H54 (cell line): ENCODE results near the gene EIF3I.

Experiments used
- DNase-seq: peaks from one replicate; pipeline ENCODE4 v3.0.0; 2011; ENCODE audit warnings: low spot score, mixed read lengths; ENCODE audit not compliant: insufficient read length
- FAIRE-seq: peaks from 3 replicates; lab custom pipeline; 2011; peaks lifted over from hg19 to GRCh38; lab: Jason Lieb, UNC
- POLR2A ChIP-seq: IDR thresholded peaks from 2 replicates; pipeline ENCODE4 v1.6.1; 2011; ENCODE audit warnings: low read depth, mild to moderate bottlenecking, low read length

The EIF3I gene

DNA sequence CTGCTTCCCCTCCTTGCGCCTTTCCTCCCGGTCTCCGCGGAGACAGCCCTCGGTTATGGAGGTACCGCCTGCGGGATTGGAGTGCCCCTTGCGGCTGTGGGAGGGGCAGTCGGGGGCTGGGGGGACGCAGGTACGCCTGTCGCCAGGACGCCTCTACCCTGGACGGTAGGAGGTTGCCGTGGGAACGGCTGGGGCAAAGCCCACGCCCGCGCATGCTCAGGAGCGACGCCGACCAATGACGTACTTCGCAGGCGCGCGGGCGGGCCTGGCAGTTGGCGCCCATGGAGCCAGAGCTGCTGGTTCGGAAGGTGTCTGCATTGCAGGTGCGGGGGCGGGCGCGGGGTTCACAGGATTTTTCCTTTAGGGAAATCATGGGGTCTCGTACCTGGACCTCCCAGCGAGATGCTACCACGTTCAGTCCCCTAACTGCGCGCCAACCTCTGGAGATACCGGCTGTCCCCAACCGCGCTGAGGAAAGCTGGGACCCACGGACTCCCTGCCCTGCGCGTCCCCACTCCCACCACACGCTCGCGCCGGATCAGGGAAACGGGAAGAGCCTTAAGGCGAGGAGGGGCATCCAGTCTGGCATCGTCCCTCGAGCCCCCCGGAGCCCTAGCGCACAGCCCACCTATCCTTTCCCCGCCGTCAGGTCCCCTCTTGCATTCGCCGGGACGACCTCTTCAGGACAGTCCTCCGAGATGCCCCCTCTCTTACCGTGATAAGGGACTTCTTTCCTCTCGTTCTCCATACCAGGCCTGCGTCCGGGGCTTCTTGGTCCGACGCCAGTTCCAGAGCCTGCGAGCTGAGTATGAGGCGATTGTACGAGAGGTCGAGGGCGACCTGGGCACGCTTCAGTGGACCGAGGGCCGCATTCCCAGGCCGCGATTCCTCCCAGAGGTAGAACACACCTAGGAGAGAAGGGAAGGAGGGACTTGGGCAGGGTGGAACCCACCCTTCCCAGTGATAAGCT, 16.5 kb upstream of the EIF3I start, which contains the start of gene IQCC:
Gene IQCC, plus strand, starts transcription at position 271 of the 970 bp plus-strand sequence. Its CDS starts 11 bp downstream, at position 282.
- DNase-seq: peak; percentile 79
- no peak for FAIRE-seq
- TF ChIP-seq POLR2A: peak; percentile 83

DNA sequence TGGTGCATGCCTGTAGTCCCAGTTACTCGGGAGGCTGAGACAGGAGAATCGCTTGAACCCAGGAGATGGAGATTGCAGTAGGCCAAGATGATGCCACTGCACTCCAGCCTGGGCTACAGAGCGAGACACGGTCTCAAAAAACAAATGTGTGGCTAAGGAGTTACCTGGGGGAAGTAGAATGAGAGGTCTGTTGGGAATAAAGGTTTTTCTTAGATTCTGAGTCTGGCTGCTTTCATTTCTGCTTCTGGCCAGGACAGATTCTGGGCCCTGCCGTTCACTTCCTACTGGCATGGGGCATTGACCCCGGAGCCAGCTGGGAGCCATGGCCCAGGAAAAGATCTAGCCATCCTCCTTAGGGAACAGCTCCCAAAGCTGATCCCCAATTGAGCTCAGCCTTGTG, 13.7 kb upstream of the EIF3I start:
- no peak for DNase-seq
- TF ChIP-seq POLR2A: 0 out of 2 replicates have a peak, but pooled peaks have one; percentile 11
- no peak for FAIRE-seq

DNA sequence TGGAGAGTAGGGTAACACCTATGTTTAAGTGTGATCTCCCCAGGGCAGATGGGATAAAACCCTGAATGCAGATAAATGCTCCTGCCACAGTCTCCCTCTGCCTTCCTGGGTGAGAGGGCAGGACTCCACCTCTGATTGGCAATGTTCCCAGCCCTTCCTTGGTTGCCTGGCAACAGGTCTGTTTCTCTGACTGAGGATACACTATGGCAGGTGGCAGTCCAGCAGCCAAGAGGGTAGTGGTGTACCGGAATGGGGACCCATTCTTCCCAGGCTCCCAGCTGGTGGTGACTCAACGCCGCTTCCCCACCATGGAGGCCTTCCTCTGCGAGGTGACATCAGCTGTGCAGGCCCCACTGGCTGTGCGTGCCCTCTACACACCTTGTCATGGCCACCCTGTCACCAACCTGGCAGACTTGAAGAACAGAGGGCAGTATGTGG, 13.3 kb upstream of the EIF3I start, which contains the start of gene DCDC2B:
Gene DCDC2B, plus strand, starts transcription at position 199 of the 438 bp plus-strand sequence. Its CDS starts 5 bp downstream, at position 204.
- FAIRE-seq: no peak

GRCh38 chr1:32215629-32216480, 6.4 kb upstream of the EIF3I start:
- TF ChIP-seq POLR2A: no peak
- FAIRE-seq (no peak), DNase-seq (peak; percentile 58)

More for the DNA sequence above, 13.3 kb upstream of the EIF3I start, which contains the start of gene DCDC2B:
- TF ChIP-seq POLR2A: no peak
- peak; percentile 40 for DNase-seq

- no peak for FAIRE-seq
- no peak for DNase-seq
Measured at GRCh38 chr1:32216566-32216965, 5.6 kb upstream of the EIF3I start.

DNA sequence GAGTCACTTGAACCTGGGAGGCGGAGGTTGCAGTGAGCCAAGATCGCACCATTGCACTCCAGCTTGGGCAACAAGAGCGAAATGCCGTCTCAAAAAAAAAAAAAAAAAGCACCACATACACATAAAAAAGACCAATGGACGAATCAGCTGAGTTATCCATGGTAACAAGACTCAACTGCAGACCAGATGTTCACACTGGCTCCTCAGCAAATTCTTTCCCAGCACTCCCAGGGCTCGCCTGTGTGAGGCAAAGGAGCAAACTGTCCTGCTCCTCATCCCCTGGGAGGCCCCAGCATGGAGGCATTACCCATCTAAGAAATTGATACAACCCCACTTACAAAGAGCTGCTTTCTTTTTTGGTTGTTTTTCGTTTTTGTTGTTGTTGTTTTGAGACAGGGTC, 3.2 kb upstream of the EIF3I start:
- no peak for TF ChIP-seq POLR2A
- no peak for DNase-seq
- no peak for FAIRE-seq

More at GRCh38 chr1:32216566-32216965, 5.6 kb upstream of the EIF3I start:
- no peak for TF ChIP-seq POLR2A

DNA sequence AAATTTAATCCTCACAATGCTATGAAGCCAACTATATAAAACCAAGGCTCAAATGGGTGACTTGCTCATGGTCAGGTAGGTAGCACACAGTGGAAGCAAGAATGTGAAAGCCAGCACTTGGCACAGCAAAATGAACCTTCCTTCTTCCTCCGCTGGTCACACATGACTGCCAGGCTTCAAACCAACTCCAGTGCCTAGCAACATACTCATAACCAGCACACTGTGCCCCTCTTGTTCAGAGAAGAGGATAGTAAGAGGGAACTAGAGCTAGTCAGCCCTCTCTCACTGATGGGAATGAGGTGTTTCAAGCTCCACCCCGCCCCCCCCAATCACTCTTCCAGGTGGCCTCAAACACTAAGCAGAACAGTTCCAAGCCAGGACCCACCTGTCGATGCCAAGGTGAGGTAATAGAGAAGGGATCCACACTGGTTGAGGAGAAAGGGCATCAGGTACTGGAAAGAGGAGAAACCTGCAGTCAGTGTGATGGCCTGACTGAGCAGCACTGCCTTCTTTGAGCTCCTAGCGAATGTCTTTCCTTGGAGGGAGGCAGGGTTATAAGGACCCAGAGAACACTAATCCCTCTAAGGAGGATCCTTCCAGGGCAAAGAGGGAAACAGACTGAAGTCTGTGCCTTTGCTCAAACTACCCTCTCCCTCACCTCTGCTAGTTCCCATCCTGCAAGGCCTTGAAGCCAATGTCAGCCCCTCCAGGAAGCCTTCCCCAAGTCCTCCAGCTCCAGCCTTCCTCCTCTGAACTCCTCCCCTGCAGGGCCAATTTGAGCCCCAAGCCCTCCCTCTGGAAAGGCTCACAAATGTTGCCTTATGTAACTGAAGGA, 1.2 kb upstream of the EIF3I start:
- TF ChIP-seq POLR2A: no peak
- DNase-seq (no peak), FAIRE-seq (no peak)

DNA sequence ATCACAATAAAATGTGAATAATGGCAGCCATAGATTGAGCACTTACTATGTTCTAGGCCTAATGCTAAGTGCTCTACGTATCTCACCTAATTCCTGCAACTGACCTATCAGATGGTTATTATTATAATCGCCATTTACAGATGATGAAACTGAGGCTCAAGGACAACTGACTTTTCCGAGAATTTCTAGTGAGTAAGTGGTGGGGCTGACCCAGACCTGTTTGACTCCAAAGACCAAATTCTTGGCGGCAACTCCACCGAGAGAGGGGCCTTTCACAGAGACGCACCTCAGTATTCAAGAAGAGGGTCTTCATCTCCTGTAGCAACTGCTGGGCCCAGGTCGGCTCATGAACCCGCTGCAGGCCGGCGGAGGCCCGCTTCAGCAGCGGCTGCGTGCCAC, 627 bp upstream of the EIF3I start:
- TF ChIP-seq POLR2A: no peak
- FAIRE-seq: no peak
- DNase-seq: no peak

DNA sequence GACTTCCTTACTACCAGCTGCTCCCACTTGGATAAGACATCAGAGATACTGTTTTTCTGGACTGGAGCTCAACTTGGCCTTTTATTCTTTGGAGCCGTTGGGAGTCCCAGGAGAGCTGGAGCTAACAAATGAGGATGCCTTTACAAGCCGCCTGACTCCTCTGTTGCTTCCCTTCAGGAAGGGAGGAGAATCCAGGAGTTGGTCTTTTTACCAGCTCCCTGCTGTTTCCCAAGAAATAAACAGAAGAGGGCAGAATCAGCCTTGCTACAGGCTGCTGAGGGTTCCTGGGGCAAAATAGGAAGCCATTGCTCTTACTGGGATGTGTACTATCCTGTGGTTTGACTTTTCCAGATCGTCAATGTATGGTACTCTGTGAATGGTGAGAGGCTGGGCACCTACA, 1.5 kb downstream of the EIF3I start:
- FAIRE-seq (no peak), DNase-seq (no peak)
- no peak for TF ChIP-seq POLR2A

DNA sequence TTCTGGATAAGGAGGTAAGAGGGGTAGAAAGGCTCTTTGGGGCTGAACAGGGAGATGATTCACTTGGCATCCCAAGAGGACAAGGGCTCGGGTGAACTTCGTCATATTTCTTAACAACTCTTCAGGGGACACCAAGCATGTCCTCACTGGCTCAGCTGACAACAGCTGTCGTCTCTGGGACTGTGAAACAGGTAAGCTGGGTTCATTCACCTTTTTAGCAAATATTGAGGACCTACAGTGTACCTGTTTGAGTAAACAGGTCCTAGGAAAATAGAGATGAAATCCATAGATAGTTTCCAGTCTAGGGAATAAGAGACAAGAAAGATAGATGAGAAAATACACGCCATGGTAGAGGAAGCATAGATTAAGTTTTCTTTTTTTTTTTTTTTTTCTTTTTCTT, 2.1 kb downstream of the EIF3I start:
- DNase-seq (no peak), FAIRE-seq (no peak)
- TF ChIP-seq POLR2A: no peak

DNA sequence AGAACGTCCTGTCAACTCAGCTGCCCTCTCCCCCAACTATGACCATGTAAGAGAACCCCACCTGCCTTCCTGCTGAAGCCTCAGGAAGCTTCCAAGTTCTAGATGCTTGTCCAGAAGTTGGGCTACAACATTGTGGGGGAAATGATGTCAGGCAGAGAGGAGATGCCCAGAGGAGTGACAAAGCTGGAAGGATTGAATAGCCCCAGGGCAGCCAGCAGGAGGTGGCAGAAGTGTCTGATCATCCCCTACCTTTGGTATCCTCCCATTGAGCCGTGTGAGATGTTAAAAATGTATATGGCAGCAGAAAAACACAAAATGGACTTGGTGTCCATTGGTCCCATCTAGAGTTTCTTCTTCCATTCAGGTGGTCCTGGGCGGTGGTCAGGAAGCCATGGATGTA, 6.6 kb downstream of the EIF3I start:
- TF ChIP-seq POLR2A: no peak
- FAIRE-seq (no peak), DNase-seq (no peak)

- FAIRE-seq: no peak
- DNase-seq: no peak
Measured at GRCh38 chr1:32231843-32232432, 9.7 kb downstream of the EIF3I start.

More at GRCh38 chr1:32231843-32232432, 9.7 kb downstream of the EIF3I start:
- TF ChIP-seq POLR2A: no peak
